Suprapubic skin (tissue), 3 donors: Measurements from ENCODE around the gene GLUL.

ENCODE experiments used
- POLR2A ChIP-seq, 2 donors: fragments of 450-650 bp; IDR thresholded peaks; one replicate each; pipeline ENCODE4 v1.6.1; 2017; ENCODE audit warnings: antibody characterized with exemption in 2 of 2, mild to moderate bottlenecking in 2 of 2, moderate library complexity in 2 of 2
- TF ChIP-seq, protein P1 (sequence below), 2 donors: fragments of 200-600 bp in 1 of 2; fragments of 450-650 bp in 1 of 2; sonication (generic) in 1 of 2; IDR thresholded peaks; one replicate each; pipeline ENCODE4 v1.5.1; 2016 to 2019; ENCODE audit warnings: antibody characterized with exemption in 2 of 2, mild to moderate bottlenecking in 1 of 2, moderate library complexity in 1 of 2

- TF ChIP-seq POLR2A (IDR thresholded peaks at IDR 0.05), result no peak
- TF ChIP-seq, protein P1, sequence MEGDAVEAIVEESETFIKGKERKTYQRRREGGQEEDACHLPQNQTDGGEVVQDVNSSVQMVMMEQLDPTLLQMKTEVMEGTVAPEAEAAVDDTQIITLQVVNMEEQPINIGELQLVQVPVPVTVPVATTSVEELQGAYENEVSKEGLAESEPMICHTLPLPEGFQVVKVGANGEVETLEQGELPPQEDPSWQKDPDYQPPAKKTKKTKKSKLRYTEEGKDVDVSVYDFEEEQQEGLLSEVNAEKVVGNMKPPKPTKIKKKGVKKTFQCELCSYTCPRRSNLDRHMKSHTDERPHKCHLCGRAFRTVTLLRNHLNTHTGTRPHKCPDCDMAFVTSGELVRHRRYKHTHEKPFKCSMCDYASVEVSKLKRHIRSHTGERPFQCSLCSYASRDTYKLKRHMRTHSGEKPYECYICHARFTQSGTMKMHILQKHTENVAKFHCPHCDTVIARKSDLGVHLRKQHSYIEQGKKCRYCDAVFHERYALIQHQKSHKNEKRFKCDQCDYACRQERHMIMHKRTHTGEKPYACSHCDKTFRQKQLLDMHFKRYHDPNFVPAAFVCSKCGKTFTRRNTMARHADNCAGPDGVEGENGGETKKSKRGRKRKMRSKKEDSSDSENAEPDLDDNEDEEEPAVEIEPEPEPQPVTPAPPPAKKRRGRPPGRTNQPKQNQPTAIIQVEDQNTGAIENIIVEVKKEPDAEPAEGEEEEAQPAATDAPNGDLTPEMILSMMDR (IDR thresholded peaks at IDR 0.05), result no peak
These were observed 23.7 kb downstream of the GLUL start for GRCh38 chr1:182367926-182368325.
